Large intestine (tissue), 1 donor: ENCODE measurements around the gene KLHL22. TPM values are rescaled to one million over a fixed set of nuclear protein-coding genes. Genes with fewer than 3 reads are reported as not detected.

Experiments used
- polyA plus RNA-seq: library from polyadenylated mRNA; unstranded; fragments of 120-200 nt; gene quantifications from one replicate; pipeline ENCODE4 v1.2.1, GENCODE V29; 2013

Gene KLHL22
- polyA plus RNA-seq, 1 donor = 18.5 TPM

Other genes starting within 250 kb of the KLHL22 start
- gene RTN4R, start 227.5 kb downstream of the KLHL22 start, polyA plus RNA-seq = 7.5 TPM
- gene DGCR6L, start 175.7 kb downstream of the KLHL22 start, polyA plus RNA-seq = 46.7 TPM
- gene ZNF74, start 101.6 kb downstream of the KLHL22 start, polyA plus RNA-seq = 11.6 TPM
- 5.3 TPM for gene SCARF2, start 58.0 kb downstream of the KLHL22 start, polyA plus RNA-seq
- gene MED15, start 11.8 kb upstream of the KLHL22 start, polyA plus RNA-seq = 51.5 TPM